ENCODE measurements around the gene ERGIC2. TPM values are rescaled to one million over a fixed set of nuclear protein-coding genes. Genes with fewer than 3 reads are reported as not detected.

The ERGIC2 gene
- total RNA-seq, 2 experiments from 2014 or later, result 91.8 to 101 TPM

DNA sequence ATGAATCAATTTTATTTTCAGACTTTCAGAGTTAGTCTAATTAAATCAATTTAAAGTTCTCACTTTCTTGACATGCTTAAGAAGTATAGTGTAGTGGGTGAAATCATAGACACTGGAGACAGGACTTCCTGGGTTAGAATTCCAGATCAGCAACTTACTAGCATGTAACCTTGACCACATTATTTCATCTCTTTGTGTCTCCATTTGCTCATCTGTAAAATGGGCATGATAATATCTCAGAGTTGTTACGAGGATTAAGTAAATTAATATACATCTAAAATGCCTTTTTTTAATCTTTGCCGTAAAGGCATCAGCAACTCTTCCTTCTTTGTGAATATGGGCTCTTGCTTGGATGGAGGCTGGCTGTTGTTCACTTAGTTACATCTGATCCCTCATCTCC, 1.3 kb upstream of the ERGIC2 start:
- peak overlapping the region; percentile 90 for H3K4me3 Mint-ChIP-seq
- POLR2A ChIA-PET, result no interaction called here
- DNase-seq, result no peak
- intact Hi-C loops (cut with micrococcal nuclease), result no loop called here
- H3K27ac Mint-ChIP-seq, result peak overlapping the region; percentile 95
- H3K27me3 Mint-ChIP-seq, result no peaks in the 10 kb centered on the region
- H3K4me1 Mint-ChIP-seq (ENCODE audit: low read depth), result peaks cover 27% of the 10 kb centered on the region
- no peaks in the 10 kb centered on the region for H3K9me3 Mint-ChIP-seq
- ATAC-seq, result no peak
- H3K36me3 Mint-ChIP-seq (ENCODE audit: low read depth), result peaks cover 11% of the 10 kb centered on the region
- CTCF ChIA-PET, result no interaction called here
- TF ChIP-seq, protein P1, sequence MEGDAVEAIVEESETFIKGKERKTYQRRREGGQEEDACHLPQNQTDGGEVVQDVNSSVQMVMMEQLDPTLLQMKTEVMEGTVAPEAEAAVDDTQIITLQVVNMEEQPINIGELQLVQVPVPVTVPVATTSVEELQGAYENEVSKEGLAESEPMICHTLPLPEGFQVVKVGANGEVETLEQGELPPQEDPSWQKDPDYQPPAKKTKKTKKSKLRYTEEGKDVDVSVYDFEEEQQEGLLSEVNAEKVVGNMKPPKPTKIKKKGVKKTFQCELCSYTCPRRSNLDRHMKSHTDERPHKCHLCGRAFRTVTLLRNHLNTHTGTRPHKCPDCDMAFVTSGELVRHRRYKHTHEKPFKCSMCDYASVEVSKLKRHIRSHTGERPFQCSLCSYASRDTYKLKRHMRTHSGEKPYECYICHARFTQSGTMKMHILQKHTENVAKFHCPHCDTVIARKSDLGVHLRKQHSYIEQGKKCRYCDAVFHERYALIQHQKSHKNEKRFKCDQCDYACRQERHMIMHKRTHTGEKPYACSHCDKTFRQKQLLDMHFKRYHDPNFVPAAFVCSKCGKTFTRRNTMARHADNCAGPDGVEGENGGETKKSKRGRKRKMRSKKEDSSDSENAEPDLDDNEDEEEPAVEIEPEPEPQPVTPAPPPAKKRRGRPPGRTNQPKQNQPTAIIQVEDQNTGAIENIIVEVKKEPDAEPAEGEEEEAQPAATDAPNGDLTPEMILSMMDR (IDR thresholded peaks at IDR 0.05), result no peak

DNA sequence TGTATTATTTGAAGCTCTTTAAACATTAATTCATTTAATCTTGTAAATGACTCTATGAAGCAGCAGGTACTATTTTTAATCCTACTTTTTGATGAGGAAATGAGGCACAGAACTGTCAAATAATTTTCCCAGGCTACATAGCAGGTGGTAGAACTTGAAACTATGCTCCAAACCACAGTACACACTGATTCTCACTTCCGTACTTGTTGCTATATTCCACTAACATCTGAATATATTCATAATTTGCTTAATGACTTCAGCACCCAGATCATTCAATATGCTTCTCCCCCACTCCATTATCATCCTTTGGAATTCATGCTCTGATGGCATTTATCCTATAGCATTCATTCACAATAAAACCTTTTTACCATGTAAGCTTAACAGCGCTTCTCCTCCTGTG, 4.9 kb downstream of the ERGIC2 start:
- H3K27ac Mint-ChIP-seq, result peak overlapping the region; percentile 6
- DNase-seq (no peak), ATAC-seq (no peak)
- TF ChIP-seq, protein P1 (IDR thresholded peaks at IDR 0.05), result no peak
- H3K4me3 Mint-ChIP-seq, result no peak overlapping the region
- H3K36me3 Mint-ChIP-seq (ENCODE audit: low read depth), result peaks cover 27% of the 10 kb centered on the region
- ChIA-PET POLR2A (no interaction called here), CTCF (no interaction called here)
- intact Hi-C loops (cut with micrococcal nuclease), result no loop called here
- peaks cover 40% of the 10 kb centered on the region for H3K4me1 Mint-ChIP-seq (ENCODE audit: low read depth)
- H3K9me3 Mint-ChIP-seq, result no peaks in the 10 kb centered on the region
- no peaks in the 10 kb centered on the region for H3K27me3 Mint-ChIP-seq

DNA sequence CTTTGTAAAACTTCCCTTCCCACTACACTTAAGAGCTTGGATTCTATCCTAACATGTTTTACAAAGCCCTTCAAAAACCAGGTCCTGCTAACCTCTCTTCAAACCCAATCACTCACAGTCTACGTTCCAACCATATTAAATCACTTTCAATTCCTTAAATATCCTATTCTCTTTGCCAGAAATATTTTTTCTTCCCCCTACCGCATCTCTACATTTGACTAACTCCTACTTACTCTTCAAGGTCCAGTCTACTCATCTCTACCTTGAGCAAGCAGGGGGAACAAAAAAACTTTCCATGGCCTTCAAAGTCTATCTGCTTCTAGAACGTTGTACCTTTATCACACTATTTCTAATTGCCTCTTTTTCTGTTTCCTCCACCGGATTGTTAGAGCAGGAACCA, 6.1 kb downstream of the ERGIC2 start:
- Mint-ChIP-seq H3K27me3 (no peaks in the 10 kb centered on the region), H3K36me3 (ENCODE audit: low read depth) (peaks cover 31% of the 10 kb centered on the region), H3K9me3 (no peaks in the 10 kb centered on the region), H3K4me1 (ENCODE audit: low read depth) (peaks cover 39% of the 10 kb centered on the region), H3K27ac (no peak overlapping the region), H3K4me3 (no peak overlapping the region)
- intact Hi-C loops (cut with micrococcal nuclease), result no loop called here
- CTCF ChIA-PET, result no interaction called here
- POLR2A ChIA-PET, result no interaction called here
- TF ChIP-seq, protein P1 (IDR thresholded peaks at IDR 0.05), result no peak
- DNase-seq (no peak), ATAC-seq (no peak)

DNA sequence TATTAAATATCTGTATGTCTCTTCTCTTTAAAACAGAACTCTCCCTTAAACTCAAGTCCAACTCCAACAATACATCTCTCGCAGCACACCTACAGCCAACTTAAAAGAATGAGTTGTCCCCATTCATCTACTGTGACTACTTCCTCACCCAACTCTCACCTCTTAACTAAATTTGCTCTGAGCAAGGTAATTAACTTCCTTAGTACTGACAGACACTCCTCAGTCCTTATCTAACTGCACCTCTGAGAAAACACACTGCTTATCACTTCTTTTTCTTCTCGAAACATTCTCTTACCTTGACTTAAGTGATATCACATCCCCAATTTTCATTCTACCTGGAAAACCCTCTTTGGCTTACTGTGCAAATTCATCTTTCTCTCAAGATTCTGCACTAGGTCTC, 7.0 kb downstream of the ERGIC2 start:
- CTCF ChIA-PET, result no interaction called here

DNA sequence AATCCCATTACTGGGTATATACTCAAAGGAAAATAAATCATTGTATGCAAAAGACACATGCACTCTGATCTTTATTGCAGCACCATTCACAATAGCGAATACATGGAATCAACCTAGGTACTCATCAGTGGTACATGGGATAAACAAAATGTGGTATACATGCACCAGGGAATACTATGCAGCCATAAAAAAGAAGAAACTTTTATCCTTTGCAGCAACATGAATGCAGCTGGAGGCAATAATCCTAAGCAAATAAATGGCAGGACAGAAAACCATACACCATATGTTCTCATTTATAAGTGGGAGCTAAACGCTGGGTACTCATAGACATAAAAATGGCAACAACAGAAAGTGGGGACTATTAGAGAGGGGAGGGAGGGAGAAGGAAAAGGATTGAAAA, 15.9 kb downstream of the ERGIC2 start:
- H3K9me3 Mint-ChIP-seq, result peaks cover 6% of the 10 kb centered on the region
- peaks cover 36% of the 10 kb centered on the region for H3K36me3 Mint-ChIP-seq (ENCODE audit: low read depth)
- CTCF ChIA-PET, result interaction anchor here (1.0 kb wide), 1 partner anchor 18 kb away, joined by 3 read pairs; no protein-coding TSS in a partner anchor
- no peak overlapping the region for H3K4me3 Mint-ChIP-seq
- TF ChIP-seq, protein P1 (IDR thresholded peaks at IDR 0.05), result no peak
- intact Hi-C loops (cut with micrococcal nuclease), result no loop called here
- no peak for DNase-seq
- H3K4me1 Mint-ChIP-seq (ENCODE audit: low read depth), result peaks cover 8% of the 10 kb centered on the region
- no peak overlapping the region for H3K27ac Mint-ChIP-seq
- POLR2A ChIA-PET, result no interaction called here
- ATAC-seq, result no peak
- H3K27me3 Mint-ChIP-seq, result no peaks in the 10 kb centered on the region

More for the DNA sequence above, 7.0 kb downstream of the ERGIC2 start:
- TF ChIP-seq, protein P1 (IDR thresholded peaks at IDR 0.05), result no peak
- Mint-ChIP-seq H3K4me1 (ENCODE audit: low read depth) (peaks cover 31% of the 10 kb centered on the region), H3K27me3 (no peaks in the 10 kb centered on the region), H3K27ac (no peak overlapping the region), H3K4me3 (no peak overlapping the region), H3K9me3 (no peaks in the 10 kb centered on the region), H3K36me3 (ENCODE audit: low read depth) (peaks cover 31% of the 10 kb centered on the region)
- no peak for DNase-seq
- intact Hi-C loops (cut with micrococcal nuclease), result no loop called here
- ATAC-seq, result no peak
- POLR2A ChIA-PET, result no interaction called here
